Measurements from ENCODE around the gene KIF12. TPM values are rescaled to one million over a fixed set of nuclear protein-coding genes. Genes with fewer than 3 reads are reported as not detected.

Gene KIF12
- total and polyA plus RNA-seq, 2 of the 13 experiments (the other 11 are each of a cell fraction or from before 2014, with no cell fraction given): 1.8 to 12.5 TPM

DNA sequence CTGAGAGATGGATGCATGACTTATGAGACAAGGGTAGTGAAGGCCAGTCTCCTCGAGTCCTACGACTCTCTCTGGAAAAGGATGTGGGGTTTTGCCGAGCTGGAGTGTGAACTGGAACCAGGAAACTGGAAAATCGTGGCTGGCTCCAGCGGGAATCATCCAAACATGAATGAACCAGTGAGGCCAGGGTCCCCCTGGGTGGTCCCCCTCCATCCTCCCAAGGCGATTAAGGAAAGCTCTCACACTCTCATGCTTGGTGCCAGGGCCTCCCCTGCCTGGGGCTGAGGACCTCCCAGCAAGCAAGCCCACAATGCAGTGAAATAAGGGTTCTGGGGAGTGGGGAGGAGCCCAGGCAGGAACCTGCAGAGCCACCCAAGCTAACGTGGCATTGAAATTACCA, 11.4 kb downstream of the KIF12 start:
- CTCF ChIA-PET (ENCODE audit: low intra/inter-chr PET ratio, low total read pairs): no interaction called here
- in situ Hi-C loops (cut with HindIII; ENCODE audit: extremely low pct_ligation_motif_present, low pct_unique_long_range_greater_than_20kb): no loop called here

DNA sequence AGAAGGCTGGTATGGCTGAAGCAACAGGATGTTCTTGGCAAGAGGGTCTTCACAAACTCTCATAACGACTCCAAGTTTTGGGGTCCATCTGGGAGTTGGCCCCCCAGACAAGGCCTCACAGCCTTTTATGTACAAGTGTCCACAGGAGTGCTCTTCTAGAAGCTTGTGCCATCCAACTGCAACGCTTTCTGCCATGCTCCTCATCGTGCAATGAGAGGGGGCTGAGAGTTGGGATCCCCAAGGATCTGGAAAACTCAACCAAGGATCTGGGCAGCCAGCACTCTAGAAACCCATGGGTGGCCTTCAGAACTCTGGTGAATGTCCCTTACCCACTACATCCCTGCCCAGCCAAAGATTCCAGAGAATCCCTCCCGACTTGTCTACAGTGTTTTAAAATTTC, 12.5 kb downstream of the KIF12 start:
- peaks cover 50% of the 10 kb centered on the region for H3K4me1 ChIP-seq (ENCODE audit: insufficient read depth, low read length)
- no peaks in the 10 kb centered on the region for H4K20me1 ChIP-seq (ENCODE audit: insufficient read depth, low read length)
- no peaks in the 10 kb centered on the region for H3K79me2 ChIP-seq (ENCODE audit: insufficient read depth, low read length)
- no peak overlapping the region for H3K4me2 ChIP-seq (ENCODE audit: low read depth, low read length)
- TF ChIP-seq ELK4 (CRISPR knock-in tag; IDR thresholded peaks at IDR 0.05; ENCODE audit: borderline replicate concordance): no peak
- TF ChIP-seq EEA1 (CRISPR knock-in tag; IDR thresholded peaks at IDR 0.05; ENCODE audit: borderline replicate concordance): no peak
- H3K9ac ChIP-seq (ENCODE audit: insufficient read depth, low read depth, low read length): no peak overlapping the region
- H3K27me3 ChIP-seq (ENCODE audit: control insufficient read depth in 1 of 2, insufficient read depth in 2 of 2, low read length in 2 of 2): no peaks in the 10 kb centered on the region
- H3K9me3 ChIP-seq (ENCODE audit: low read length): no peaks in the 10 kb centered on the region
- in situ Hi-C loops (cut with HindIII; ENCODE audit: extremely low pct_ligation_motif_present, low pct_unique_long_range_greater_than_20kb) (no loop called here), intact Hi-C loops (cut with micrococcal nuclease; ENCODE audit: unreplicated experiment) (no loop called here)
- 77% methylated on average over 4 of the region's 4 CpGs for WGBS (ENCODE audit: low lambda C conversion rate)
- ChIA-PET CTCF (ENCODE audit: low intra/inter-chr PET ratio, low total read pairs) (no interaction called here), POLR2A (interaction anchor here (2.6 kb wide), 1 partner anchor 13 kb away, joined by 8 read pairs; the partner anchor contains the start of gene KIF12)
- no peak for ATAC-seq
- no peak overlapping the region for H2AFZ ChIP-seq (ENCODE audit: low read length)
- DNase-seq (ENCODE audit: low spot score): no peak
- H3K4me3 ChIP-seq (replicated peaks in 1 of 3; ENCODE audit: insufficient read depth in 1 of 3, low read depth in 2 of 3, low read length in 3 of 3): no peak overlapping the region
- no peak overlapping the region for H3K27ac ChIP-seq (ENCODE audit: extremely low read length, insufficient read depth, low read length)
- no TSS peak for BruUV-seq (replicated peaks)
- FAIRE-seq: no peak
- H3K36me3 ChIP-seq (replicated peaks in 1 of 2; ENCODE audit: control insufficient read depth in 1 of 2, insufficient read depth in 2 of 2, low read length in 2 of 2): no peaks in the 10 kb centered on the region

More for the DNA sequence above, 11.4 kb downstream of the KIF12 start:
- Histone ChIP-seq H3K36me3 (replicated peaks in 1 of 2; ENCODE audit: control insufficient read depth in 1 of 2, insufficient read depth in 2 of 2, low read length in 2 of 2) (no peaks in the 10 kb centered on the region), H3K79me2 (ENCODE audit: insufficient read depth, low read length) (no peaks in the 10 kb centered on the region), H2AFZ (ENCODE audit: low read length) (no peak overlapping the region), H3K9me3 (ENCODE audit: low read length) (no peaks in the 10 kb centered on the region), H3K4me2 (ENCODE audit: low read depth, low read length) (no peak overlapping the region), H3K4me1 (ENCODE audit: insufficient read depth, low read length) (peaks cover 39% of the 10 kb centered on the region), H3K9ac (ENCODE audit: insufficient read depth, low read depth, low read length) (no peak overlapping the region), H4K20me1 (ENCODE audit: insufficient read depth, low read length) (no peaks in the 10 kb centered on the region), H3K27me3 (ENCODE audit: control insufficient read depth in 1 of 2, insufficient read depth in 2 of 2, low read length in 2 of 2) (no peaks in the 10 kb centered on the region), H3K27ac (ENCODE audit: extremely low read length, insufficient read depth, low read length) (no peak overlapping the region), H3K4me3 (replicated peaks in 1 of 3; ENCODE audit: insufficient read depth in 1 of 3, low read depth in 2 of 3, low read length in 3 of 3) (no peak overlapping the region)
- POLR2A ChIA-PET: interaction anchor here (2.6 kb wide), 1 partner anchor 12 kb away, joined by 8 read pairs; the partner anchor contains the start of gene KIF12
- ATAC-seq (no peak), DNase-seq (ENCODE audit: low spot score) (no peak), FAIRE-seq (no peak)
- WGBS (ENCODE audit: low lambda C conversion rate): 87% methylated on average over 6 of the region's 7 CpGs
- no TSS peak for BruUV-seq (replicated peaks)
- intact Hi-C loops (cut with micrococcal nuclease; ENCODE audit: unreplicated experiment): no loop called here
- TF ChIP-seq ARHGAP35 (CRISPR knock-in tag; IDR thresholded peaks at IDR 0.05; ENCODE audit: borderline replicate concordance) (no peak), ZNF235 (CRISPR knock-in tag; IDR thresholded peaks at IDR 0.05; ENCODE audit: borderline replicate concordance) (no peak), SYNCRIP (IDR thresholded peaks at IDR 0.05; ENCODE audit: insufficient read depth, low read depth, low read length) (no peak), PPARG (CRISPR knock-in tag; conservative IDR thresholded peaks at IDR 0.05) (no peak), FOXP1 (IDR thresholded peaks at IDR 0.05) (no peak), FOXP1 (CRISPR knock-in tag; IDR thresholded peaks at IDR 0.05) (no peak), HOXA7 (CRISPR knock-in tag; IDR thresholded peaks at IDR 0.05) (no peak), MYC (CRISPR knock-in tag; IDR thresholded peaks at IDR 0.05; ENCODE audit: borderline replicate concordance) (no peak), NFE2 (CRISPR knock-in tag; IDR thresholded peaks at IDR 0.05) (no peak), ZNF768 (CRISPR knock-in tag; IDR thresholded peaks at IDR 0.05) (no peak), JUN (CRISPR knock-in tag; IDR thresholded peaks at IDR 0.05) (no peak), CBX5 (CRISPR knock-in tag; IDR thresholded peaks at IDR 0.05; ENCODE audit: borderline replicate concordance) (no peak), WIZ (CRISPR knock-in tag; IDR thresholded peaks at IDR 0.05) (no peak), KLF9 (CRISPR knock-in tag; IDR thresholded peaks at IDR 0.05; ENCODE audit: low read depth) (no peak), ZBTB7B (CRISPR knock-in tag; IDR thresholded peaks at IDR 0.05) (no peak)
